Gastroesophageal sphincter (tissue), 4 donors: Measurements from ENCODE around the gene UBFD1. TPM values are rescaled to one million over a fixed set of nuclear protein-coding genes. Genes with fewer than 3 reads are reported as not detected.

Experiments
- ATAC-seq: fragments of 150-250 bp; one replicate; pipeline ENCODE4 v1.9.1; 2016; ENCODE audit warnings: mild to moderate bottlenecking, moderate library complexity
- H3K27ac ChIP-seq, 4 donors: fragments of 200-600 bp; sonication (generic) in 3 of 4; 1 replicate in 3 of 4; 2 replicates in 1 of 4; pipeline ENCODE4 v1.5.1; 2016 to 2019
- H3K27me3 ChIP-seq: fragments of 200-600 bp; sonication (generic); one replicate; pipeline ENCODE4 v1.5.1; 2019
- H3K36me3 ChIP-seq, 2 donors: fragments of 200-600 bp; sonication (generic); one replicate each; pipeline ENCODE4 v1.5.1; 2019; ENCODE audit warnings: control low read depth in 1 of 2
- H3K4me1 ChIP-seq, 3 donors: fragments of 200-600 bp; sonication (generic); 1 replicate in 2 of 3; 2 replicates in 1 of 3; pipeline ENCODE4 v1.5.1; 2016 to 2019; ENCODE audit warnings: control low read depth in 2 of 3
- H3K4me3 ChIP-seq, 2 donors: fragments of 200-600 bp; sonication (generic); one replicate each; pipeline ENCODE4 v1.5.1; 2019; ENCODE audit warnings: mild to moderate bottlenecking in 1 of 2, moderate library complexity in 1 of 2
- H3K9me3 ChIP-seq, 3 donors: fragments of 200-600 bp; sonication (generic); one replicate each; pipeline ENCODE4 v1.5.1; 2017 to 2019; ENCODE audit warnings: control low read depth in 2 of 3
- CTCF ChIP-seq, 4 experiments: fragments of 200-600 bp in 2 of 4; fragments of 450-650 bp in 2 of 4; sonication (generic) in 1 of 4; IDR thresholded peaks; one replicate each; pipeline ENCODE4 v1.5.1; 2017 to 2019; ENCODE audit warnings: antibody characterized with exemption in 4 of 4, mild to moderate bottlenecking in 2 of 4, moderate library complexity in 2 of 4
- EP300 ChIP-seq: sonication (generic); formaldehyde crosslinking; IDR thresholded peaks from one replicate; pipeline ENCODE4 v1.6.1; 2017; ENCODE audit warnings: antibody characterized with exemption, mild to moderate bottlenecking
- POLR2A ChIP-seq, 2 donors: fragments of 450-650 bp; IDR thresholded peaks; one replicate each; pipeline ENCODE4 v1.6.1; 2017; ENCODE audit warnings: antibody characterized with exemption in 2 of 2, mild to moderate bottlenecking in 2 of 2, moderate library complexity in 1 of 2
- POLR2AphosphoS5 ChIP-seq: sonication (generic); formaldehyde crosslinking; IDR thresholded peaks from one replicate; pipeline ENCODE4 v1.6.1; 2017; ENCODE audit warnings: antibody characterized with exemption
- WGBS, 2 donors: methylation state at CpG; one replicate each; pipeline ENCODE4 v1.1.5; 2018; ENCODE audit warnings: low coverage in 1 of 2; 5-methylcytosine and 5-hydroxymethylcytosine counted together
- total RNA-seq, 4 donors: library from RNA; depleted of rRNA; stranded (reverse); fragments of >200 nt; gene quantifications; one replicate each; pipeline ENCODE4 v1.1.0, GENCODE V29; 2016

Gene UBFD1
- total RNA-seq, 4 donors from 2014 or later: 54.5 to 81.3 (median 66.2) TPM

- H3K36me3 ChIP-seq: peaks cover 0 to 98% of the 10 kb centered on the region in 2 donors
- no peak for TF ChIP-seq EP300
- no peak for TF ChIP-seq POLR2A (IDR thresholded peaks at IDR 0.05)
- TF ChIP-seq CTCF (IDR thresholded peaks at IDR 0.05): no peak
- no peak for TF ChIP-seq POLR2AphosphoS5
- H3K27ac ChIP-seq: no peak overlapping the region
- H3K9me3 ChIP-seq: no peaks in the 10 kb centered on the region
- no peaks in the 10 kb centered on the region for H3K4me1 ChIP-seq
- no peak overlapping the region for H3K4me3 ChIP-seq
- 96 to 100% methylated on average over 7 to 8 of the region's 19 CpGs for WGBS, 2 donors
- H3K27me3 ChIP-seq: no peaks in the 10 kb centered on the region
- no peak for ATAC-seq
Observed at GRCh38 chr16:23534868-23535860, 22.4 kb upstream of the UBFD1 start.

DNA sequence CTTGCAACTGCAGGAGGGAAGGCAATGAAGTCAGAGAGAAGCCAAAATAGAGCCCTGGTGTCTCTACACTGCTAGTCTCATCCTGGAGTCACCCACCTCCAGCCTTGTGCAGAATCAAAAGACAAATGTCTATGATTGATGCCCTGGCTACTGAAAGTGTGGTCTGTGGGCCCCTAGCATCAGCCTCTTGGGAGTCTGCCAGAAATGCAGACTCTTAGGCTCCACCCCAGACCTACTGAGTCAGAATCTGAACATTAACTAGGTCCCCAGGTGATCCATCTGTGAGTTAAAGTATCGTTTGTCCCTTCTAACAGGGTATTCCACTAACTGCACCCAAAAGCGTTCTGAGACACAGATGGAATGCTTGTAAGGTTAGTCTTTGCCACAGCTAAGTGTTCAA lies 21.6 kb upstream of the UBFD1 start:
- WGBS, 2 donors: 79 to 81% methylated on average over 2 of the region's 2 CpGs
- H3K9me3 ChIP-seq: no peaks in the 10 kb centered on the region
- H3K4me3 ChIP-seq: no peak overlapping the region
- no peaks in the 10 kb centered on the region for H3K4me1 ChIP-seq
- peaks cover 0 to 98% of the 10 kb centered on the region in 2 donors for H3K36me3 ChIP-seq
- H3K27ac ChIP-seq: no peak overlapping the region
- no peak for ATAC-seq
- H3K27me3 ChIP-seq: no peaks in the 10 kb centered on the region
- no peak for TF ChIP-seq CTCF (IDR thresholded peaks at IDR 0.05)
- TF ChIP-seq POLR2A (IDR thresholded peaks at IDR 0.05): no peak
- TF ChIP-seq EP300: no peak
- no peak for TF ChIP-seq POLR2AphosphoS5

DNA sequence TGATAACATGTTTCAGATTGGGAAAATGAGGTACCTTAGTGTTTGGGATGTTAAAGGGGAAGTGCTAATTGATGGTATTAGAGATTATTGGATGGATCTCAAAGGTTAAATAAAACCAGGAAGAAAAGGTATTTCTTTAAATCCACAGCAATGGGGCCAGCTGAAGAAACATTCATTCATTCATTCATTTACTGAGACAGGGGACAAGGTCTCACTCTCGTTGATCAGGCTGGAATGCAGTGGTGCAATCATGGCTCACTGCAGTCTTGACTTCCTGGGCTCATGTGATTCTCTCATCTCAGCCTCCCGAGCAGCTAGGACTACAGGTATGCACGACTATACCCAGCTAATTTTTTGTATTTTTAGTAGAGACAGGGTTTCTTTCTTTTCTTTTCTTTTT lies 20.1 kb upstream of the UBFD1 start:
- Histone ChIP-seq H3K4me1 (no peaks in the 10 kb centered on the region), H3K36me3 (peaks cover 0 to 98% of the 10 kb centered on the region in 2 donors), H3K27me3 (no peaks in the 10 kb centered on the region), H3K4me3 (no peak overlapping the region), H3K9me3 (no peaks in the 10 kb centered on the region), H3K27ac (no peak overlapping the region)
- ATAC-seq: no peak
- WGBS, 2 donors: 69 to 76% methylated on average over 3 of the region's 3 CpGs
- TF ChIP-seq POLR2A (IDR thresholded peaks at IDR 0.05) (no peak), EP300 (no peak), CTCF (IDR thresholded peaks at IDR 0.05) (no peak), POLR2AphosphoS5 (no peak)

DNA sequence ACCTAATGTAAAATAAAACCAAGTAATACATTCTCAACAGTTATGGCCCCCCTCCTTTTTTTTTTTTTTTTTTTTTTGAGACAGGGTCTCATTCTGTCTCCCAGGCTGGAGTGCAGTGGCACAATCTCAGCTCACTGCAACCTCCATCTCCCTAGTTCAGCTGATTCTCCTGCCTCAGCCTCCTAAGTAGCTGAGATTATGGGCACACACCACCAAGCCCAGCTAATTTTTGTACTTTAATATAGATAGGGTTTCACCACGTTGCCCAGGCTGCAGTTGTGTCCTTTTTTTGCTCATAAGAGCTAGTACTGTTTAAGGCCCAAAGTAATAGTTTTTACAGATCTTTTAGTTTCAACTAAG lies 18.6 kb upstream of the UBFD1 start:
- Histone ChIP-seq H3K4me3 (no peak overlapping the region), H3K27ac (no peak overlapping the region), H3K27me3 (no peaks in the 10 kb centered on the region), H3K9me3 (no peaks in the 10 kb centered on the region), H3K4me1 (no peaks in the 10 kb centered on the region), H3K36me3 (peaks cover 0 to 98% of the 10 kb centered on the region in 2 donors)
- 67 to 78% methylated on average over 1 of the region's 1 CpG for WGBS, 2 donors
- TF ChIP-seq POLR2A (IDR thresholded peaks at IDR 0.05): no peak
- TF ChIP-seq POLR2AphosphoS5: no peak
- TF ChIP-seq CTCF (IDR thresholded peaks at IDR 0.05): no peak
- no peak for TF ChIP-seq EP300
- no peak for ATAC-seq
